Liver (tissue), 3 donors: ENCODE measurements around the gene TMEM200B.

Source experiments
- EGR1 ChIP-seq, 2 donors: IDR thresholded peaks; 2 replicates each; pipeline ENCODE4 v1.6.1; 2016 to 2018; ENCODE audit warnings: antibody characterized with exemption in 2 of 2, low read depth in 2 of 2
- HNF4A ChIP-seq, 2 donors: conservative IDR thresholded peaks; 2 replicates each; pipeline ENCODE4 v1.6.1; 2016; ENCODE audit warnings: antibody characterized with exemption in 2 of 2, mild to moderate bottlenecking in 2 of 2
- HNF4G ChIP-seq: IDR thresholded peaks from 2 replicates; pipeline ENCODE4 v1.6.1; 2016; ENCODE audit warnings: antibody characterized with exemption
- SP1 ChIP-seq: IDR thresholded peaks from 2 replicates; pipeline ENCODE4 v1.6.1; 2018; ENCODE audit warnings: antibody characterized with exemption, mild to moderate bottlenecking
- TAF1 ChIP-seq: conservative IDR thresholded peaks from 2 replicates; pipeline ENCODE4 v1.6.1; 2016; ENCODE audit warnings: antibody characterized with exemption, mild to moderate bottlenecking
- TF ChIP-seq, protein P1 (sequence below): fragments of 150-350 bp; IDR thresholded peaks from 2 replicates; pipeline ENCODE4 v1.5.1; 2017; ENCODE audit warnings: improper control_type of control experiment, low read depth, low read length; ENCODE audit not compliant: missing input control
- TF ChIP-seq, protein P2 (sequence below): IDR thresholded peaks from 2 replicates; pipeline ENCODE4 v1.6.1; 2016; ENCODE audit warnings: antibody characterized with exemption, mild to moderate bottlenecking
- TF ChIP-seq, protein P3 (sequence below): IDR thresholded peaks from 2 replicates; pipeline ENCODE4 v1.6.1; 2016; ENCODE audit warnings: antibody characterized with exemption
- donor health status: healthy.
- donor health status: healthy.

DNA sequence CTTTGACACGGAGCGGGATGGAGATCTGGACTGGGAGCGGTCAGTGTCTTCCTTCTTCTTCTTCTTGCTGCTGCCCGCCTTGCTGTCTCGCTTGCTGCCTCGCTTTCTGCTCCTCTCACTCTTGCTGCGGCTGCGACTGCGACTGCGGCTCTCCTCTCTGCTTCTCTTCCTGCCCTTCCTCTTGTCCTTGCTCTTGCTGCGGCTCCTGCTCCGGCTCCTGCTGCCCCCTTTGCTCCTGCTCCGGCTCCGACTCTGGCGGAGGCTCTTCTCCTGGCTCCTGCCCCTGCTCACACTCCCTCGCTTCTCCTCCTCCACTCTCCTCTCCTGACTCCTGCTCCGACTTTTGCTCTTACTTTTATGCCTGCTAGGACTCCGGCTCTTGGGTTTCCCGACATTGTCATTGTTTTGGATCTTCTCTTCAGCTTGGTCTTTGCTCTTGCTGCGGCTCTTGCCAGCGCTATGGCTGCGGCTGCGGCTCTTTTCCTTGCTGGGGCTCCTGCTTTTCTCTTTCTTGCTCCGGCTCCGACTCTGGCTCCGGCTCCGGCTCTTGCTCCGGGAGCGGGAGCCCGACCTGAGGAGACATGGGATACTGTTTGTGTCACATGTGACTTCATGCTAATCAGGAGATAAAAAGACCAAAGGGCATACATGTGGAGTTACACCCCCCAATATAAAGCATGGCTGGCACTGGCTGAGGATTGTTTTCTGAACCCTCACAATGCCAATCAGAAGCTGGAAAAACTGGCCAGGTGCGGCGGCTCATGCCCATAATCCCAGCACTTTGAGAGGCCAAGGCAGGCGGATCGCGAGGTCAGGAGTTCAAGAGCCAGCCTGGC is 25.2 kb upstream of the TMEM200B start:
- TF ChIP-seq SP1 (peak; percentile 62), EGR1 (IDR thresholded peaks at IDR 0.05; ENCODE audit: low read depth in 2 of 2) (no peak), TAF1 (no peak), HNF4G (peak; percentile 53), HNF4A (conservative IDR thresholded peaks at IDR 0.05) (peak; percentile 73 to 83)
- TF ChIP-seq, protein P1, sequence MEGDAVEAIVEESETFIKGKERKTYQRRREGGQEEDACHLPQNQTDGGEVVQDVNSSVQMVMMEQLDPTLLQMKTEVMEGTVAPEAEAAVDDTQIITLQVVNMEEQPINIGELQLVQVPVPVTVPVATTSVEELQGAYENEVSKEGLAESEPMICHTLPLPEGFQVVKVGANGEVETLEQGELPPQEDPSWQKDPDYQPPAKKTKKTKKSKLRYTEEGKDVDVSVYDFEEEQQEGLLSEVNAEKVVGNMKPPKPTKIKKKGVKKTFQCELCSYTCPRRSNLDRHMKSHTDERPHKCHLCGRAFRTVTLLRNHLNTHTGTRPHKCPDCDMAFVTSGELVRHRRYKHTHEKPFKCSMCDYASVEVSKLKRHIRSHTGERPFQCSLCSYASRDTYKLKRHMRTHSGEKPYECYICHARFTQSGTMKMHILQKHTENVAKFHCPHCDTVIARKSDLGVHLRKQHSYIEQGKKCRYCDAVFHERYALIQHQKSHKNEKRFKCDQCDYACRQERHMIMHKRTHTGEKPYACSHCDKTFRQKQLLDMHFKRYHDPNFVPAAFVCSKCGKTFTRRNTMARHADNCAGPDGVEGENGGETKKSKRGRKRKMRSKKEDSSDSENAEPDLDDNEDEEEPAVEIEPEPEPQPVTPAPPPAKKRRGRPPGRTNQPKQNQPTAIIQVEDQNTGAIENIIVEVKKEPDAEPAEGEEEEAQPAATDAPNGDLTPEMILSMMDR = no peak
- TF ChIP-seq, protein P2, sequence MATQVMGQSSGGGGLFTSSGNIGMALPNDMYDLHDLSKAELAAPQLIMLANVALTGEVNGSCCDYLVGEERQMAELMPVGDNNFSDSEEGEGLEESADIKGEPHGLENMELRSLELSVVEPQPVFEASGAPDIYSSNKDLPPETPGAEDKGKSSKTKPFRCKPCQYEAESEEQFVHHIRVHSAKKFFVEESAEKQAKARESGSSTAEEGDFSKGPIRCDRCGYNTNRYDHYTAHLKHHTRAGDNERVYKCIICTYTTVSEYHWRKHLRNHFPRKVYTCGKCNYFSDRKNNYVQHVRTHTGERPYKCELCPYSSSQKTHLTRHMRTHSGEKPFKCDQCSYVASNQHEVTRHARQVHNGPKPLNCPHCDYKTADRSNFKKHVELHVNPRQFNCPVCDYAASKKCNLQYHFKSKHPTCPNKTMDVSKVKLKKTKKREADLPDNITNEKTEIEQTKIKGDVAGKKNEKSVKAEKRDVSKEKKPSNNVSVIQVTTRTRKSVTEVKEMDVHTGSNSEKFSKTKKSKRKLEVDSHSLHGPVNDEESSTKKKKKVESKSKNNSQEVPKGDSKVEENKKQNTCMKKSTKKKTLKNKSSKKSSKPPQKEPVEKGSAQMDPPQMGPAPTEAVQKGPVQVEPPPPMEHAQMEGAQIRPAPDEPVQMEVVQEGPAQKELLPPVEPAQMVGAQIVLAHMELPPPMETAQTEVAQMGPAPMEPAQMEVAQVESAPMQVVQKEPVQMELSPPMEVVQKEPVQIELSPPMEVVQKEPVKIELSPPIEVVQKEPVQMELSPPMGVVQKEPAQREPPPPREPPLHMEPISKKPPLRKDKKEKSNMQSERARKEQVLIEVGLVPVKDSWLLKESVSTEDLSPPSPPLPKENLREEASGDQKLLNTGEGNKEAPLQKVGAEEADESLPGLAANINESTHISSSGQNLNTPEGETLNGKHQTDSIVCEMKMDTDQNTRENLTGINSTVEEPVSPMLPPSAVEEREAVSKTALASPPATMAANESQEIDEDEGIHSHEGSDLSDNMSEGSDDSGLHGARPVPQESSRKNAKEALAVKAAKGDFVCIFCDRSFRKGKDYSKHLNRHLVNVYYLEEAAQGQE = no peak
- TF ChIP-seq, protein P3, sequence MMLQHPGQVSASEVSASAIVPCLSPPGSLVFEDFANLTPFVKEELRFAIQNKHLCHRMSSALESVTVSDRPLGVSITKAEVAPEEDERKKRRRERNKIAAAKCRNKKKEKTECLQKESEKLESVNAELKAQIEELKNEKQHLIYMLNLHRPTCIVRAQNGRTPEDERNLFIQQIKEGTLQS = no peak
